ENCODE measurements around the gene PEX10. TPM values are rescaled to one million over a fixed set of nuclear protein-coding genes. Genes with fewer than 3 reads are reported as not detected.

Gene PEX10
- total RNA-seq, 2 donors from 2014 or later, result 35.6 TPM

DNA sequence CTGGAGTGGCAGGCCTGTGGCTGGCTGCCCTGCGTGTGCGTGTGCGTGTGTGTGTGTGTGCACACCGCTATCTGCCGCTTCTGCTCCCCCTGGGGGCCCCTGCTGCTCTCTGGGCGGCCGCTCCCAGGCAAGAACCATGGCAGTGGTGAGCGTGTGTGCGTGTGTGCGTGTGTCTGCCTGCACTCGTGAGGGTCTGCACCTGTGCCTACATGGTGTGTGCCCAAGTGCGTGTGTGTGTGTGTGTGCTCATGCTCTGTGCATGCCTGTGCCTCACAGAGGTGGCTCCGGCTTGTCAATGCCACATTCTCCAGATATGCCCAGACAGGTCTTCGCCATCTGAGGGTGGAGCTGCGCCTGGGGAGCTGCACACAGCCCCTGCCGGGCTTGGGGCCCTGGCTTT lies 18.7 kb upstream of the PEX10 start:
- no peaks in the 10 kb centered on the region for H3K36me3 ChIP-seq (ENCODE audit: control insufficient read depth, insufficient read depth, low read length)
- Mint-ChIP-seq H3K36me3 (ENCODE audit: low read depth) (no peaks in the 10 kb centered on the region), H3K27me3 (ENCODE audit: insufficient read depth) (peaks cover 3% of the 10 kb centered on the region), H3K9me3 (peaks cover 11% of the 10 kb centered on the region), H3K4me1 (no peaks in the 10 kb centered on the region), H3K27ac (no peak overlapping the region), H3K4me3 (no peak overlapping the region)
- H3K4me1 ChIP-seq (ENCODE audit: control insufficient read depth, insufficient read depth, low read length), result no peaks in the 10 kb centered on the region
- TF ChIP-seq, protein P1, sequence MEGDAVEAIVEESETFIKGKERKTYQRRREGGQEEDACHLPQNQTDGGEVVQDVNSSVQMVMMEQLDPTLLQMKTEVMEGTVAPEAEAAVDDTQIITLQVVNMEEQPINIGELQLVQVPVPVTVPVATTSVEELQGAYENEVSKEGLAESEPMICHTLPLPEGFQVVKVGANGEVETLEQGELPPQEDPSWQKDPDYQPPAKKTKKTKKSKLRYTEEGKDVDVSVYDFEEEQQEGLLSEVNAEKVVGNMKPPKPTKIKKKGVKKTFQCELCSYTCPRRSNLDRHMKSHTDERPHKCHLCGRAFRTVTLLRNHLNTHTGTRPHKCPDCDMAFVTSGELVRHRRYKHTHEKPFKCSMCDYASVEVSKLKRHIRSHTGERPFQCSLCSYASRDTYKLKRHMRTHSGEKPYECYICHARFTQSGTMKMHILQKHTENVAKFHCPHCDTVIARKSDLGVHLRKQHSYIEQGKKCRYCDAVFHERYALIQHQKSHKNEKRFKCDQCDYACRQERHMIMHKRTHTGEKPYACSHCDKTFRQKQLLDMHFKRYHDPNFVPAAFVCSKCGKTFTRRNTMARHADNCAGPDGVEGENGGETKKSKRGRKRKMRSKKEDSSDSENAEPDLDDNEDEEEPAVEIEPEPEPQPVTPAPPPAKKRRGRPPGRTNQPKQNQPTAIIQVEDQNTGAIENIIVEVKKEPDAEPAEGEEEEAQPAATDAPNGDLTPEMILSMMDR (conservative IDR thresholded peaks at IDR 0.05), result no peak
- H3K9ac ChIP-seq (ENCODE audit: extremely low read depth, low read length, poor library complexity, severe bottlenecking), result no peak overlapping the region
- 90 to 91% methylated on average over 14 to 16 of the region's 16 CpGs for WGBS, 2 experiments (ENCODE audit: insufficient coverage in 1 of 2, insufficient read length in 1 of 2)
- no peak for DNase-seq
- H3K4me3 ChIP-seq (ENCODE audit: low read length), result no peak overlapping the region
- H3K27ac ChIP-seq (ENCODE audit: low read depth, low read length), result no peak overlapping the region
- no peaks in the 10 kb centered on the region for H3K27me3 ChIP-seq (ENCODE audit: control insufficient read depth, insufficient read depth, low read length, poor library complexity, severe bottlenecking)
- H3K9me3 ChIP-seq (ENCODE audit: control insufficient read depth, low read length), result no peaks in the 10 kb centered on the region

DNA sequence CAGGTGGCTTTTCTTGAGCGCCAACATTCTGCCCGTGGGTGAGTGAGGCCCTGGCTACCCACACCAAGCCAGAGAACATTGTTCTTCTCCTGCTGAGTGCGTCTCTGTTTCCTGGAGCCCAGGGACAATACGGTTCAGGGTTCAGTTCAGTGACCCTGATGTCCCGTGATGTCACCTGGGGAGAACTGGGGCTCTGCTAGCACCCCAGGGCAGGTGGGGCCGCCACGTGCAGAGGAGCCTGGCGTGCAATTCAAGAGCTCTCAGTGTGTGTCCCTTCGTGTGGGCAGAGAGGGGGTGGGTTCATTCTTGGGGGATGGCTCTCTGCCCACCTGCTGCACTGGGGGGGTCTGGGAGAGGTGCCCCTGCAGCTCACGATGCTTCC lies 18.2 kb upstream of the PEX10 start:
- no peak for DNase-seq
- H3K27me3 Mint-ChIP-seq (ENCODE audit: insufficient read depth), result peaks cover 3% of the 10 kb centered on the region
- Histone ChIP-seq H3K9ac (ENCODE audit: extremely low read depth, low read length, poor library complexity, severe bottlenecking) (no peak overlapping the region), H3K4me3 (ENCODE audit: low read length) (no peak overlapping the region), H3K27me3 (ENCODE audit: control insufficient read depth, insufficient read depth, low read length, poor library complexity, severe bottlenecking) (no peaks in the 10 kb centered on the region), H3K27ac (ENCODE audit: low read depth, low read length) (no peak overlapping the region), H3K4me1 (ENCODE audit: control insufficient read depth, insufficient read depth, low read length) (no peaks in the 10 kb centered on the region), H3K36me3 (ENCODE audit: control insufficient read depth, insufficient read depth, low read length) (no peaks in the 10 kb centered on the region), H3K9me3 (ENCODE audit: control insufficient read depth, low read length) (no peaks in the 10 kb centered on the region)
- no peaks in the 10 kb centered on the region for H3K4me1 Mint-ChIP-seq
- H3K9me3 Mint-ChIP-seq, result peaks cover 11% of the 10 kb centered on the region
- H3K4me3 Mint-ChIP-seq, result no peak overlapping the region
- no peaks in the 10 kb centered on the region for H3K36me3 Mint-ChIP-seq (ENCODE audit: low read depth)
- TF ChIP-seq, protein P1 (conservative IDR thresholded peaks at IDR 0.05), result no peak
- H3K27ac Mint-ChIP-seq, result no peak overlapping the region
- 90 to 93% methylated on average over 9 to 10 of the region's 10 CpGs for WGBS, 2 experiments (ENCODE audit: insufficient coverage in 1 of 2, insufficient read length in 1 of 2)

DNA sequence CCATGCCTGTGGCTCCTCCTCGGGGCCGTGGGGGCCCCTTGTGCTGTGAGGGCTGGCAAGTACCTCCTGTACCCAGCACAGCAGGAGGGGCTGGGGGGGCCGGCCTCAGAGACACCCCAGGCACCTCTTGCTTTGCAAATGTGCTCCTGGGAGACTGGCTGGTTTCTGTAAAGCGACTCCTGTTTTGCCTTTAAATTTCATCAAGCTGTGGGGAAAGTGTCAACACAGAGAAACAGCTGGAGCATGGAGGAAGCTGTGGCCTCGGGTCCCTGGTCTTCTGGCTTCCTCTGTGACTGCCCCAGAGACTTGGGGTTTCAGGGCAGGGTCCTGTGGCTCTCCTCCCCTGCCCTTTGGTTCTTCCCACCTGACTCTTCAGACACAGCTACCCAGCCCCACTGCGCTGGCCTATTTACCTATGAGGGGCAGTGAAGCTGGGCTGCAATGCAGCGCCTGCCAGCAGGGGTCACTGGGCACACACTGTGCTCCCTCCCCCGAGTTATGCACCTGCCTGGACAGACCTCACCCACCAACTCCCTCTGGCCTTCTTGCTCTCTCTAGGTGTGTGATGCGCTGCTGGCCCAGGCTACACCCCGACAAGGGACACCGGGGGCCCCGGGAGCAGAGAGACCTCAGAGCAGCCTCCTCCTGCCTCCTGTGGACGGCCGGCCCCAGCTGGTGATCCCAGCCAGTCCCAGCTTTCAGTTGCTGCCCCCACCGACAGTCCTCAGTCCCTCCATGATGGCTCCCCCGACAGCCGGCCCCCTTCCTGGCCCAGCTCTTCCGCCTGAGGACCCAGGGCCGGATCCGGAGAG lies 17.6 kb upstream of the PEX10 start:
- H3K27ac ChIP-seq (ENCODE audit: low read depth, low read length), result no peak overlapping the region
- Mint-ChIP-seq H3K36me3 (ENCODE audit: low read depth) (no peaks in the 10 kb centered on the region), H3K4me3 (no peak overlapping the region), H3K27me3 (ENCODE audit: insufficient read depth) (peaks cover 3% of the 10 kb centered on the region), H3K4me1 (no peaks in the 10 kb centered on the region), H3K9me3 (peaks cover 11% of the 10 kb centered on the region), H3K27ac (no peak overlapping the region)
- TF ChIP-seq, protein P1 (conservative IDR thresholded peaks at IDR 0.05), result peak; percentile 67
- H3K4me3 ChIP-seq (ENCODE audit: low read length), result no peak overlapping the region
- H3K4me1 ChIP-seq (ENCODE audit: control insufficient read depth, insufficient read depth, low read length), result no peaks in the 10 kb centered on the region
- no peaks in the 10 kb centered on the region for H3K9me3 ChIP-seq (ENCODE audit: control insufficient read depth, low read length)
- H3K27me3 ChIP-seq (ENCODE audit: control insufficient read depth, insufficient read depth, low read length, poor library complexity, severe bottlenecking), result no peaks in the 10 kb centered on the region
- H3K9ac ChIP-seq (ENCODE audit: extremely low read depth, low read length, poor library complexity, severe bottlenecking), result no peak overlapping the region
- DNase-seq, result peak; percentile 77
- H3K36me3 ChIP-seq (ENCODE audit: control insufficient read depth, insufficient read depth, low read length), result no peaks in the 10 kb centered on the region
- WGBS, 2 experiments (ENCODE audit: insufficient coverage in 1 of 2, insufficient read length in 1 of 2), result 87 to 90% methylated on average over 14 to 20 of the region's 20 CpGs
